Stimulated activated CD8-positive, alpha-beta memory T cell treated with anti-CD3 and anti-CD28 coated beads, Interleukin-12 subunit alpha, Interleukin-12 subunit beta, amount 100 ng/mL, for 24 hours (primary cell): ENCODE results near the gene ITIH6.
A peak's percentile ranks its signal among the peaks of the same experiment; 100 is the strongest.
"Not testable (repeated sequence)": the region's sequence is repeated elsewhere in the genome, so short reads cannot be mapped to it uniquely, and the experiment has no call there.

ENCODE experiments used
- DNase-seq: peaks from one replicate; pipeline ENCODE4 v3.0.0-alpha.2; 2020; ENCODE audit errors: extremely low read depth

Gene ITIH6

DNA sequence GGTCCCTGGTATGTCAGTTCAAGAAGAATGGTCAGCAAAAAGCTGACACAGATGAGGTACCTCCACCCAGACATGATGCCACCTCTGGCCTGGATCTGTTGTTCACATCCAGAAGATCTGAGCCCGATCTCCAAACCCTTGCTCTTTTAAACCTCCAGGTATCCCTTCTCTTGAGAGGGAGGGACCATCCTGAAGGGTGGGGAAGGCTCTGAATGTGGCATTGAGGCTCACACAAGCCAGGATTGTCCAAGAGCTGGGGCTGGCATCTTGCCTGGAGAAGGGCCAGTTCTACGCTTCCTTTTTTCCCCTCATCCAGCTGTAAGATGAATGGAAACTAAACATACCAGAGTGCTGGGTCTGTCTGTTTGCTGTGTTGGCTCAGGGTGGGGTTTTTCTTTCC, at the start of gene ITIH6:
Gene ITIH6, minus strand, starts transcription at position 119 of the 400 bp plus-strand sequence. Its CDS starts 45 bp downstream, at position 74.
- no peak for DNase-seq

GRCh38 chrX:54847700-54848099, 49.6 kb upstream of the ITIH6 start:
- not testable (repeated sequence) for DNase-seq

DNA sequence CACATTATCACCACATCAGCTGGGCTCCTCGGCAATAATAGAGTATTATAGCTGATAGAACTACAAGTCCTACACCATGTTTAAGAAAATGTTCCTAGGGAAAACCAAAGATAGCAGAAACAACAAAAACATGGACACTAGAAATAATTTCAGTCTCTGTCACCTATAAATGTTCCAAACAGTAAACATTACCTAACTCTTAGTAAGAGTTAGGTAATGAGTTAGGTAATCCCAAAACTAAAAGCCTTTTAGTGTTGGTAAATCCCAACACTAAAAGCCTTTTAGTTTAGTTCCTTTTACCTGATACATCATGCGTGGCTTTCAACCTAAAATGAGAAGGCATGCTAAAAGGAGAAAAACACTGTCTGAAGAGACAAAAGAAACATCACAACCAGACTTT, 45.0 kb upstream of the ITIH6 start:
- DNase-seq, result no peak

GRCh38 chrX:54842607-54843006, 44.6 kb upstream of the ITIH6 start:
- no peak for DNase-seq

- DNase-seq, result not testable (repeated sequence)
Observed at GRCh38 chrX:54841184-54841874, 43.3 kb upstream of the ITIH6 start.

- no peak for DNase-seq
Observed at GRCh38 chrX:54838583-54838982, 40.5 kb upstream of the ITIH6 start.

- no peak for DNase-seq
Observed at GRCh38 chrX:54826598-54826997, 28.5 kb upstream of the ITIH6 start.

- no peak for DNase-seq
Observed at GRCh38 chrX:54825716-54826438, 27.8 kb upstream of the ITIH6 start.

DNA sequence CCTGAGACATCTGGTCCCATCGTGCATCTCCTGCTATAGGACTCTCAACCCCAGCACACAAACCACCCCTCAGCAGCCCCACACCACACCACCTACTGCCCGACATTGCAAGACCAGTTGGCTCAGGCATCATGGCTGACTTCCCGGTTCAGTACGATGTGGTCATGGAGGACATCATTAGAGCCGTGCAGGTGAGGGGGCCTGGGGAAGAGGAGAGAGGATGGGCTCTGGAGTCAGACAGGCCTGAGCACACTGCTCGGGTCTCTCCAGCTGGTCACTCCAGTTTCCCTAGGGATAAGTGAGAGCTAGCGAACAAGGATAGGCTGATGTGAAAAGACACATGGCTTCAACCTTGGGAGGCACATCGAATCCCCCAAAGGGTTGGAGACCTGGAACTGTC, 26.7 kb upstream of the ITIH6 start:
- DNase-seq, result no peak

GRCh38 chrX:54824195-54824594, 26.1 kb upstream of the ITIH6 start:
- DNase-seq, result no peak

- DNase-seq, result no peak
Observed at GRCh38 chrX:54821310-54821709, 23.3 kb upstream of the ITIH6 start.

GRCh38 chrX:54820737-54821136, 22.7 kb upstream of the ITIH6 start:
- DNase-seq, result no peak

DNA sequence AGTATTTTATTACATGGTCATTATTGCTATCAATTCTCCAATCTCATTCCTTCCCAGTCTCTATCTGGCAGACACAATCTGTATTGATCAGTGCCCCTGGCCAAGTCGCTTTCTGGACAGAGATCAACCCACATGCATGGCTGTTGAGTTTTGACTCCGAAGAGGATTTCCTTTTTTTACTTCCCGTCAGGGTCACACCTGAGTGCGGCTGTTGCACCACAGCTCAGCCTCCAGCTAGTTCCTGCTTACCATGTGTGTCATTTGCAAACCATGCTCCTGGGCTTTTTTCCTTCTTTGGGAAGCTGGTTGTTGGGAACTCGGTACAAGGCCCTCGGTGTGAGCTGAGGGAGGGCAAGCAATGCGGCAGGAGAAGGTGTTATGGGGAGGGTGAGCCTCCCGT, 21.1 kb upstream of the ITIH6 start:
- DNase-seq, result no peak

DNA sequence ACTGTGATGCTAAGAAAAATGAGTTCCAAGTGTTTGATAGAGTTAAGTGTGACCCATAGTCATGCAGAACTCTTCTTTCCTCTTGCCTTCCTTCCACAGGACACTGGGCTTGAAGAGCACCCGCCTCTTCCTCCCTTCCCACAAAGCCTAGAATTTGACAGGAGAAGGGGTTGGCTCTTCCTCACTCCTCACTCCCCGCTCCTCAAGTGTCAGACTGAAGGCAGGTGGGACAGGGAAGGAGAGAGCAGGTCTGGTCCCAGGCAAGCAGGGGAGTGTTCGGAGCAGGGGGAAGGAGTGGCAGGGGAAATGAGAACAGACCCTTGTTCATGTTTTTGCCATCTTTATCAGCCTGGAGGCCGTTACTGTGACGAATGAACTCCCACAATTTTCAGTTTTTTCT, 20.2 kb upstream of the ITIH6 start:
- no peak for DNase-seq

- DNase-seq, result no peak
Observed at GRCh38 chrX:54817220-54817820, 19.3 kb upstream of the ITIH6 start.

DNA sequence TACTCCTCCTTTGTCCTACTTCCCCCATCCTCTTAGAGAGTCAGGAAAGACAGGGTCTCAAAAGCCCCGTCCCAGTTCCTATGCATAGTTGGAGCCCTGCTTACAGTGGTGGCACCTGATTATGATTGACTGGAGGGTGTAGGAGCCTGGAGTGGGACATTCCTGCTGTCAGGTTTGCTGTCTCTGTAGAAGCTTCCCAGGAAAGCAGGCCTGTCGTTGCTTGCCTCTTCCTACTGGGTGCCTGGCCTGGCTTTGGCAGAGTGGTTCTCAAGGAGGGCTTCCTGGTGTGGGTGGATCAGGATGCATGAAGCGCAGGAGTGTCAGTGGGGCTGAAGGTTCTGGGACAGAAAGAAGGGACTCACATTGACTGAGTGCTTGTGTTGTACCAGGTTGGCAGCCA, 14.3 kb upstream of the ITIH6 start:
- no peak for DNase-seq

DNA sequence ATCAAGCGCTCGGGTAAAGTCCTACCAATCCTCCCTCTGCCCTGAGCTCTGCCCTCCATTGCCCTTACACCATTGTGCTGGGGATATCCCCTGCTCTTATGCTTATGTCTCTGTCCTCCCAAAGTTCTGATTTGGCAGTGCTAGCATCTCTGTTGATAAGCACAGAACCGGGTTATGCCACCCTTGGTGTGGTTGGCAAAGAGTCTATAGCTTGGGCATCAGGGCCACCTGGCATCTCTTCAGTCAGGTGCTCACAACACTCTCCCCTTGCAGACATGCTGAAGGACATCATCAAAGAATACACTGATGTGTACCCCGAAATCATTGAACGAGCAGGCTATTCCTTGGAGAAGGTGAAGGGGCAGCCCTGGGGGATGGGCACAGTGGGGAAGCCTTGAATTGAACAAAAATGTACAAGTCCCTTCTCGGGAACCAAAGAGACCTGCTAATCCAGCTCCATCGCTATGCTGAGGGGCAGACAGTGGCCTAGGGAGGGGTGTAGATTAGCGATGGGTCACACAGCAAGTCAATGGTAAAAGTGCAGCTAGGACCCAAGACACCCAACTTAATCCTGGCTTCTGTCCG, 13.3 kb upstream of the ITIH6 start:
- no peak for DNase-seq

DNA sequence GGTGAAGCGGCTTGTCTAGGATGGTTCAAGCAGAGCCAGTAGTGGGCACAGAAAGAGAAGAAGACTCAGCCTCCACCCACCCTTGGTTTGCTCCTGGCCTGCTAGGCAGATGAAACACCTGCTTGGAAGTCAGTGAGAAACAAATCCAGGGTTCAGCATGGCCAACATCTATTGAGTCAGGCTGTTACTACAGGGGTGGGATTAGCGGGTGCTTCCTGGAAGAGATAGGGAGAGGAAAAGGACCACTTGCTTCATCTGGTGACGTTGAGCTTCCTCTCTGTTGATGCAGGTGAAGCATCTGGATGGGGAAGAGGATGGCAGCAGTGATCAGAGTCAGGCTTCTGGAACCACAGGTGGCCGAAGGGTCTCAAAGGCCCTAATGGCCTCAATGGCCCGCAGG, 12.5 kb upstream of the ITIH6 start:
- DNase-seq, result no peak

DNA sequence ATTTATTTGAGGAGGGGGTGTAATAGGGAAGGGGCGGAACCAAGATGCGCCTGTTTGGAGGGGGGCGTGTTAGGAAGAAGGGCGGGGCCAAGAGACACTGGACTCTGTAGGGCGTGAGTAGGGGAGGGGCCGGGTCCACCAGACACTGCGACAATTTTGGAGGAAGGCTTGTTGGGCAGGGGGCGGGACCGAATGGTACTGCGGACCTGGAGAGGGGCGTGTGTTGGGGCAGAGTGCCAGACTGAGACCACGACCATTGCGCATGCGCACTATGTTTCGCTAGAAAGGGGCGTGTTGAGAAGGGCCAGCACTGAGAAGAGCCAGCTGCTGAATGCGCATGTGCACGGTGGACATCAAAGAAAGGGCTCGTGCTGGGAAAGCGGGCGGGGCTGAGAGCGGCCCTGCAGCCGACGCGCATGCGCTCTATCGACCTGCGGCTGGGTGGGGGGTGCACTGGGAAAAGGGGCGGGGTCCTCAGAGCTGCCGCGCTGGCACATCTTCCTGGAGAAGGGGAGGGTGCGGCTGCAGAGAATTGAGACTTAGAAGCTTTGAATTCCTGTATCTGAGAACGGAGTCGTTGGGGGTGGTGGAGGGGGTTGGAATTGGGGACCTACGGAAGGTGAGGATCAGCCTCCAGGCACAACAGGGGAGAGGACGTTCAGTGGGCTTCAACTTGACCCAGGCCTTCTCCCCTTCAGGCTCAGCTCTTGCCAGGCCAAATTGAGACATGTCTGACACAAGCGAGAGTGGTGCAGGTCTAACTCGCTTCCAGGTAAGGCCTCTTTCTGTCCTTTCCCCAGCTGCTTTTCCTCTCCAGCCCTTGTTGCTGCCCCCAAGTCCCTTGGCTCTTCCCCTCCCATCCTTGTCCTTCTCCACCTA, 10.8 kb upstream of the ITIH6 start:
- peak; percentile 68 for DNase-seq

GRCh38 chrX:54808109-54808604, 10.1 kb upstream of the ITIH6 start:
- no peak for DNase-seq

- DNase-seq, result no peak
Observed at GRCh38 chrX:54807524-54808108, 9.6 kb upstream of the ITIH6 start, which contains the start of gene MAGED2. MAGED2 (plus strand) TSS chrX:54807745; CDS start chrX:54809332, 1,587 bp downstream.
